Parathyroid adenoma (tissue), 2 donors: Measurements from ENCODE around the gene MXRA8.

Experiments
- H2AFZ ChIP-seq: fragments of 300-600 bp; sonication (generic); one replicate; pipeline ENCODE4 v1.7.0; 2017; ENCODE audit warnings: antibody characterized with exemption, mild to moderate bottlenecking
- H3K27ac ChIP-seq: fragments of 300-600 bp; sonication (generic); one replicate; pipeline ENCODE4 v1.7.0; 2017
- H3K27me3 ChIP-seq: fragments of 300-600 bp; sonication (generic); one replicate; pipeline ENCODE4 v1.7.0; 2017; ENCODE audit warnings: low read length; ENCODE audit not compliant: control insufficient read depth, insufficient read depth
- H3K36me3 ChIP-seq: fragments of 300-600 bp; sonication (generic); one replicate; pipeline ENCODE4 v1.7.0; 2017; ENCODE audit warnings: low read length; ENCODE audit not compliant: control insufficient read depth, insufficient read depth
- H3K4me1 ChIP-seq: fragments of 300-600 bp; sonication (generic); one replicate; pipeline ENCODE4 v1.7.0; 2017; ENCODE audit warnings: control low read depth
- H3K4me2 ChIP-seq: fragments of 300-600 bp; sonication (generic); one replicate; pipeline ENCODE4 v1.7.0; 2017; ENCODE audit warnings: low read length
- H3K4me3 ChIP-seq: fragments of 300-600 bp; sonication (generic); one replicate; pipeline ENCODE4 v1.7.0; 2017; ENCODE audit warnings: low read depth, low read length
- H3K79me2 ChIP-seq: fragments of 300-600 bp; sonication (generic); one replicate; pipeline ENCODE4 v1.7.0; 2017; ENCODE audit warnings: control low read depth
- H3K9ac ChIP-seq: fragments of 300-600 bp; sonication (generic); one replicate; pipeline ENCODE4 v1.7.0; 2017; ENCODE audit warnings: mild to moderate bottlenecking
- H3K9me3 ChIP-seq: fragments of 300-600 bp; sonication (generic); one replicate; pipeline ENCODE4 v1.7.0; 2017; ENCODE audit warnings: low read length; ENCODE audit not compliant: control insufficient read depth
- TF ChIP-seq, protein P1 (sequence below): fragments of 300-600 bp; sonication (generic); IDR thresholded peaks from one replicate; pipeline ENCODE4 v1.7.0; 2017; ENCODE audit warnings: antibody characterized with exemption, mild to moderate bottlenecking
- donor health status: primary hyperparathyroidism.

MXRA8 gene

DNA sequence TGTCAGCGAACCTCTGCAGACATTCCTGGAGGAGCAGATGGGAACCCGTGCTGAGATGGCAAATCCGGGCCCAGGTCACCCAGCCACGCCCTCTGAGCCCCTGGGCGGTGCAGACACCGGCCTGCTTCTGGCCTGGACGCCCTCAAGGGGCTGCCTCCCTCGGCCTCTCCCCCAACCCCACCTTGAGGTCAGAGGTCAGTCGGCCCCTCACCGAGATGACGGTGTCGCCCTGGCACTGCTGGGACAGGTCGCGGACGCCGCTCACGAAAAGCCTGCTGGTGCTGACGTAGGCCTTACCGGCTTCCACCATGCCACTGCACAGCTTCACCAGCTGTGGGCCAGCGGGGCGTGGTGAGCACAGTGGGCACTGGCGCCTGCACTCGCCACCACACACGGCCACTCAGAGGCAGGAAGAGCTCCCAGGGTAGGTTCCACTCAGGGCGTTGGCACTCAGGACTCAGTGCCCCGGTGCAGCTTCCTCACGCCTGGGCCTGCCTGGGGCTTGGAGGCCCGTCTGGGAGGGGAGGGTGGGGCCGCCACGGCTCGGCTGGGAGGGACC lies 55.3 kb downstream of the MXRA8 start:
- Histone ChIP-seq H2AFZ (no peak overlapping the region), H3K36me3 (no peaks in the 10 kb centered on the region), H3K27me3 (no peaks in the 10 kb centered on the region), H3K9me3 (no peaks in the 10 kb centered on the region), H3K27ac (no peak overlapping the region), H3K4me2 (no peak overlapping the region), H3K4me1 (peaks cover 3% of the 10 kb centered on the region), H3K4me3 (no peak overlapping the region), H3K79me2 (no peaks in the 10 kb centered on the region), H3K9ac (no peak overlapping the region)
- TF ChIP-seq, protein P1, sequence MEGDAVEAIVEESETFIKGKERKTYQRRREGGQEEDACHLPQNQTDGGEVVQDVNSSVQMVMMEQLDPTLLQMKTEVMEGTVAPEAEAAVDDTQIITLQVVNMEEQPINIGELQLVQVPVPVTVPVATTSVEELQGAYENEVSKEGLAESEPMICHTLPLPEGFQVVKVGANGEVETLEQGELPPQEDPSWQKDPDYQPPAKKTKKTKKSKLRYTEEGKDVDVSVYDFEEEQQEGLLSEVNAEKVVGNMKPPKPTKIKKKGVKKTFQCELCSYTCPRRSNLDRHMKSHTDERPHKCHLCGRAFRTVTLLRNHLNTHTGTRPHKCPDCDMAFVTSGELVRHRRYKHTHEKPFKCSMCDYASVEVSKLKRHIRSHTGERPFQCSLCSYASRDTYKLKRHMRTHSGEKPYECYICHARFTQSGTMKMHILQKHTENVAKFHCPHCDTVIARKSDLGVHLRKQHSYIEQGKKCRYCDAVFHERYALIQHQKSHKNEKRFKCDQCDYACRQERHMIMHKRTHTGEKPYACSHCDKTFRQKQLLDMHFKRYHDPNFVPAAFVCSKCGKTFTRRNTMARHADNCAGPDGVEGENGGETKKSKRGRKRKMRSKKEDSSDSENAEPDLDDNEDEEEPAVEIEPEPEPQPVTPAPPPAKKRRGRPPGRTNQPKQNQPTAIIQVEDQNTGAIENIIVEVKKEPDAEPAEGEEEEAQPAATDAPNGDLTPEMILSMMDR = no peak
